Thoracic aorta (tissue), 2 donors: ENCODE results near the gene MACF1. TPM values are rescaled to one million over a fixed set of nuclear protein-coding genes. Genes with fewer than 3 reads are reported as not detected.
A peak's percentile ranks its signal among the peaks of the same experiment; 100 is the strongest.

Experiments used
- ATAC-seq: fragments of 150-250 bp; one replicate; pipeline ENCODE4 v1.8.0; 2017; ENCODE audit warnings: low read depth; ENCODE audit not compliant: insufficient number of reproducible peaks, low FRiP score
- DNase-seq: peaks from one replicate; pipeline ENCODE4 v3.0.0-alpha.2; 2020; ENCODE audit warnings: low spot score
- H3K27ac ChIP-seq, 2 donors: fragments of 200-600 bp; sonication (generic); 1 replicate in 1 of 2; 2 replicates in 1 of 2; pipeline ENCODE4 v1.5.1; 2016; ENCODE audit warnings: mild to moderate bottlenecking in 2 of 2, moderate library complexity in 2 of 2
- H3K27me3 ChIP-seq: fragments of 200-600 bp; sonication (generic); replicated peaks from 2 replicates; pipeline ENCODE4 v1.6.0; 2016; ENCODE audit warnings: mild to moderate bottlenecking; ENCODE audit not compliant: insufficient read depth
- H3K36me3 ChIP-seq: fragments of 200-600 bp; sonication (generic); one replicate; pipeline ENCODE4 v1.5.1; 2016
- H3K4me1 ChIP-seq, 2 donors: fragments of 200-600 bp; sonication (generic); 1 replicate in 1 of 2; 2 replicates in 1 of 2; pipeline versions ENCODE4 v1.5.1 to v1.6.0; 2016; ENCODE audit warnings: low read depth in 2 of 2, mild to moderate bottlenecking in 1 of 2; ENCODE audit not compliant: control insufficient read depth in 1 of 2
- H3K4me3 ChIP-seq: fragments of 200-600 bp; sonication (generic); 2 replicates; pipeline ENCODE4 v1.5.1; 2016; ENCODE audit warnings: mild to moderate bottlenecking
- H3K9me3 ChIP-seq: fragments of 200-600 bp; sonication (generic); 2 replicates; pipeline ENCODE4 v1.5.1; 2016
- total RNA-seq, 2 donors: library from RNA; depleted of rRNA; stranded (reverse); fragments of >200 nt; gene quantifications; one replicate each; pipeline versions ENCODE4 v1.1.0 to v1.2.3, GENCODE V29; 2016
- TF ChIP-seq, protein P1 (sequence below): fragments of 200-600 bp; sonication (generic); IDR thresholded peaks from one replicate; pipeline ENCODE4 v1.5.1; 2019; ENCODE audit warnings: antibody characterized with exemption

Gene MACF1
- total RNA-seq, 2 donors from 2014 or later: 604 to 650 TPM

DNA sequence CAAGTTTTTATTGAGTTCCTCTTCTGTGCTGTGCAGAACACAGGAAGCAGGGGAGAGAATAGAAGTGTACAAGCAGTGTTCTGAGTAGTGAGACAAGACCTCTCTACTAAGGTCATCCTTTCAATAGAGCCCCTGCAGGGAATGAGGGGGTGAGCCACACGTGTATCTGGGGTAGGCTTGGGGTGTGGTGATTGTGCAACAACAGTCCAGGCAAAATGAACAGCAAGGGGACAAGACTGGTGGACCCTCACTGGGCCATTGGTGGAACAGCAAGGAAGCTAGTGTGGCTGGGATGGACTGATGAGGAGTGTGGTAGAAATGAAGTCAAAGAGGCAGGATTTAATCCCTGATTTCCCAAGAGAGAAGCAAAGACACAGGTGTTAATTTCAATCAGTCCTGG is 278.8 kb downstream of the MACF1 start:
- Histone ChIP-seq H3K27ac (no peak overlapping the region), H3K4me1 (peaks cover 0 to 2% of the 10 kb centered on the region in 2 donors), H3K9me3 (no peaks in the 10 kb centered on the region), H3K36me3 (peaks cover 54% of the 10 kb centered on the region), H3K27me3 (no peaks in the 10 kb centered on the region), H3K4me3 (no peak overlapping the region)
- TF ChIP-seq, protein P1, sequence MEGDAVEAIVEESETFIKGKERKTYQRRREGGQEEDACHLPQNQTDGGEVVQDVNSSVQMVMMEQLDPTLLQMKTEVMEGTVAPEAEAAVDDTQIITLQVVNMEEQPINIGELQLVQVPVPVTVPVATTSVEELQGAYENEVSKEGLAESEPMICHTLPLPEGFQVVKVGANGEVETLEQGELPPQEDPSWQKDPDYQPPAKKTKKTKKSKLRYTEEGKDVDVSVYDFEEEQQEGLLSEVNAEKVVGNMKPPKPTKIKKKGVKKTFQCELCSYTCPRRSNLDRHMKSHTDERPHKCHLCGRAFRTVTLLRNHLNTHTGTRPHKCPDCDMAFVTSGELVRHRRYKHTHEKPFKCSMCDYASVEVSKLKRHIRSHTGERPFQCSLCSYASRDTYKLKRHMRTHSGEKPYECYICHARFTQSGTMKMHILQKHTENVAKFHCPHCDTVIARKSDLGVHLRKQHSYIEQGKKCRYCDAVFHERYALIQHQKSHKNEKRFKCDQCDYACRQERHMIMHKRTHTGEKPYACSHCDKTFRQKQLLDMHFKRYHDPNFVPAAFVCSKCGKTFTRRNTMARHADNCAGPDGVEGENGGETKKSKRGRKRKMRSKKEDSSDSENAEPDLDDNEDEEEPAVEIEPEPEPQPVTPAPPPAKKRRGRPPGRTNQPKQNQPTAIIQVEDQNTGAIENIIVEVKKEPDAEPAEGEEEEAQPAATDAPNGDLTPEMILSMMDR: no peak
- DNase-seq: no peak
- ATAC-seq: no peak

DNA sequence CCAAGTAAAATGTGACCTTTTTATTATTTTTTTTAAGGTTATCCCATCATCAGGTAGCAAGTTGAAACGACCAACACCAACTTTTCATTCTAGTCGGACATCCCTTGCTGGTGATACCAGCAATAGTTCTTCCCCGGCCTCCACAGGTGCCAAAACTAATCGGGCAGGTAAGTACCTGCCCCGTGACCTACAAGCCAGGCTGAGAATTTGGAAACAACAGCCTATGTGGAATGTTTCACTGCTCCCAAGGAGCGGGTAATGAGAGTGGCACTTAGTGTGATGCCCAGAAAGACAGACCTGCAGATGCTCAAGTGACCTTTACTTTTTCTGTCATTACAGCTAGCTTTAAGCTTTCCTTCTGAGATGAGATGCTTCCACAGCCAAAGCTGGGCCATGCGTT is 280.1 kb downstream of the MACF1 start:
- no peak overlapping the region for H3K27ac ChIP-seq
- no peak overlapping the region for H3K4me3 ChIP-seq
- peaks cover 50% of the 10 kb centered on the region for H3K36me3 ChIP-seq
- no peaks in the 10 kb centered on the region for H3K27me3 ChIP-seq
- DNase-seq: no peak
- TF ChIP-seq, protein P1: no peak
- peaks cover 0 to 2% of the 10 kb centered on the region in 2 donors for H3K4me1 ChIP-seq
- H3K9me3 ChIP-seq: no peaks in the 10 kb centered on the region
- ATAC-seq: no peak

DNA sequence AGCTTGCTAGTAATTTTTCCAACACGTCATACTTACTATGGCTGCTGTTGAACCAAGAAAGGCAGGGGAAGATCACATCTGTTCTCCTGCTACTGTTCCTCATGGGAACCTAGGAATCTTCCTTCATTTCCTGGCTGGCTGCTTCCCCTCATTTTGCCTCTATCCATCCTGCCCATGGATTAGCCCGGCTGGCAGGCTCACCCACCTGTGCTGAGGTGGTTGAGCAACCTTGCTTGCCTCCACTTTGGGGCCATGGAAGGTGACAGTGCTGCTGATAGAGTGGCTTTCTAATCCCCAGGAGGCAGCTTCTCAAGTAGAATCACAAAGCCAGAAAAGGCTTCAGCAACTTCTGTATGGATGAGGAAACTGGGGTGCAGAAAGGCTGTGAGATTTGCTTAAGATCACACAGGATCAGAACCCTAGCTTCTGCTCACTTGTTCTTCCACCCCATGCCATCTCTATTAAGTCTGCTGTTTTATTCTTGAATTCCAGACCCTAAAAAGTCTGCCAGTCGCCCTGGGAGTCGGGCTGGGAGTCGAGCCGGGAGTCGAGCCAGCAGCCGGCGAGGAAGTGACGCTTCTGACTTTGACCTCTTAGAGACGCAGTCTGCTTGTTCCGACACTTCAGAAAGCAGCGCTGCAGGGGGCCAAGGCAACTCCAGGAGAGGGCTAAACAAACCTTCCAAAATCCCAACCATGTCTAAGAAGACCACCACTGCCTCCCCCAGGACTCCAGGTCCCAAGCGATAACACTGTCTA is 280.7 kb downstream of the MACF1 start:
- TF ChIP-seq, protein P1: no peak
- DNase-seq (no peak), ATAC-seq (no peak)
- no peaks in the 10 kb centered on the region for H3K27me3 ChIP-seq
- no peaks in the 10 kb centered on the region for H3K9me3 ChIP-seq
- H3K36me3 ChIP-seq: peaks cover 44% of the 10 kb centered on the region
- peak overlapping the region in 1 of 2 donors; percentile 40 for H3K27ac ChIP-seq
- H3K4me1 ChIP-seq: peaks cover 0 to 2% of the 10 kb centered on the region in 2 donors
- H3K4me3 ChIP-seq: no peak overlapping the region

DNA sequence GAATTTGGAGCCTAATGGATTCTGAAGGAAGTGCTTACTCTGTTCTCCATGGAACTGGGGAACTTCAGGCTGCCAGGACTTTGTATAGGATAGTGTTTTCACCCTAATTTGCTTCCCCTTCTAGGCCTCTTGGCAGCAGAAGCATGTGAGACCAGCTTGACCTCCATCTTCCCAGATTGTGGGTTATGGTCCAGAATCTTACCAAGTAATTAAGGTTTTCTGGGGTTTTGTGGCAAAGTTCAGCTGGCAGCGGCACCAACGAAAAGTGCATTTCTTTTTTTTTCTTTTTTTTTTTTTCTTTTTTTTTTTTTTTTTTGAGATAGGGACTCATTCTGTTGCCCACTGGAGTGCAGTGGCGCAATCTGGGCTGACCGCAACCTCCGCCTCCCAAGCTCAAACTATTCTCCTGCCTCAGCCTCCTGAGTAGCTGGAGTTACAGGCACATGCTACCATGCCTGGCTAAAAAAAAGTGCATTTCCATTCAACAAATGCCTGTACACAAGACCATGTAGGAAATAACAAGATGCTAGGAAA is 283.6 kb downstream of the MACF1 start:
- peaks cover 2 to 12% of the 10 kb centered on the region in 2 donors for H3K4me1 ChIP-seq
- H3K27ac ChIP-seq: no peak overlapping the region
- peaks cover 30% of the 10 kb centered on the region for H3K36me3 ChIP-seq
- no peaks in the 10 kb centered on the region for H3K9me3 ChIP-seq
- no peak for ATAC-seq
- no peak overlapping the region for H3K4me3 ChIP-seq
- TF ChIP-seq, protein P1: no peak
- no peaks in the 10 kb centered on the region for H3K27me3 ChIP-seq
- no peak for DNase-seq

DNA sequence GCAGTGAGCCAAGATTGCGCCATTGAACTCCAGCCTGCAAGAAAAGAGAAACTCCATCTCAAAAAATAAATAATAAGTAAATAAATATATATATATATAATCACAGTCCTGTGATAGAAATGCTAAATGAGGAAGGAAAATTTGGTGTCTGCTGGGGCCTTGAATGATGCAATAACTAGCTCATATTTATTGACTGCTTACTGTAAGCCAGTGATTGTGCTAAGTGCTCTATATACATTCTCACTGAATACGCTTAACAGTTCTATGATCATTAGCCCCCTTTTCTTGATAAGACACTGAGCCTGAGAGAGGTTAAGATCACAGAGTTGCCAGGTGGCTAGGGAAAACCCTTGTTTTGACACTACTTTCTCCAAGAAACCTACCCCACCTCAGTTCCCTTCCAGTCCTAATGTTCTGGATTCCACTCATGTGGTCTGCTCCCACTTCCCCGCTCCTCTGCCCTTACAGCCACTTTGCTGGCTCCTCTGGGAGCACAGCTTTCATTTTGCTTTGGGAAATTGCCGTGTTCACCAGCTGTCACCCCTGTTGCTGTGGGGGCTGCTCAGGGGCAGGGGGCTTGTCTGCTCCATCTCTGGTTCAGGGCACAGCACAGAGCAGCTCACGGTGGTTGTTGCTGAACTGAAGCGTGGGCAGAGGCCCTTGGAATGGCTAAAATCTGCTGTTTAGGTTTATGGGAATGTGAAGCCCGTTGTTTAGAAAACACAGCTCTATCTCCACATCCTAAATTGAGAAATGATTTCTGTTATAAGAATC is 284.5 kb downstream of the MACF1 start:
- ATAC-seq: no peak
- no peak overlapping the region for H3K27ac ChIP-seq
- TF ChIP-seq, protein P1: no peak

More for the DNA sequence above, 284.5 kb downstream of the MACF1 start:
- Histone ChIP-seq H3K4me1 (peaks cover 2 to 12% of the 10 kb centered on the region in 2 donors), H3K9me3 (no peaks in the 10 kb centered on the region), H3K36me3 (peaks cover 26% of the 10 kb centered on the region), H3K4me3 (no peak overlapping the region), H3K27me3 (no peaks in the 10 kb centered on the region)
- DNase-seq: no peak
